Kidney glomerular epithelial cell (primary cell): ENCODE results near the gene MLLT10.
A peak's percentile ranks its signal among the peaks of the same experiment; 100 is the strongest.

ENCODE experiments used
- DNase-seq: peaks from one replicate; lab custom pipeline; 2025; lab: John Stamatoyannopoulos, UW

Gene MLLT10

DNA sequence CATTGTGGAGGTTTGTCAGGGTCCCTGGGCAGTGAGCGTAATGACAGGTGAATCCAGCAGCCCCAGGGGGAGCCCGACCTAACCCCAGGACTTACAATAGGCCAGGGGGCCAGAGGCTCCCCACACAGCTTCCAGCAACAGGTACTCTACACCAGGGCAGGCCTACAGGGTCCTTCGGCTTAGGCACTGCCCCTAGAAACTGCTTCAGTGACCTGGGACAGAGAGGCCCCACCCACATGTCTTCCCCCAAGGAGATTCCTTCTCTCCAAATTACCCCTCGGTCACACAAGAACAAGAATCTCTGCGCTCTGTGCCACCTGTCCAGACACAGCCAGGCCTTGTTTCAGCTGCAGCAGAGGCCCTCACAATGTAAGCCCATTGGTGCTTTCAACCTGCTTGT is 32.9 kb upstream of the MLLT10 start:
- no peak for DNase-seq

DNA sequence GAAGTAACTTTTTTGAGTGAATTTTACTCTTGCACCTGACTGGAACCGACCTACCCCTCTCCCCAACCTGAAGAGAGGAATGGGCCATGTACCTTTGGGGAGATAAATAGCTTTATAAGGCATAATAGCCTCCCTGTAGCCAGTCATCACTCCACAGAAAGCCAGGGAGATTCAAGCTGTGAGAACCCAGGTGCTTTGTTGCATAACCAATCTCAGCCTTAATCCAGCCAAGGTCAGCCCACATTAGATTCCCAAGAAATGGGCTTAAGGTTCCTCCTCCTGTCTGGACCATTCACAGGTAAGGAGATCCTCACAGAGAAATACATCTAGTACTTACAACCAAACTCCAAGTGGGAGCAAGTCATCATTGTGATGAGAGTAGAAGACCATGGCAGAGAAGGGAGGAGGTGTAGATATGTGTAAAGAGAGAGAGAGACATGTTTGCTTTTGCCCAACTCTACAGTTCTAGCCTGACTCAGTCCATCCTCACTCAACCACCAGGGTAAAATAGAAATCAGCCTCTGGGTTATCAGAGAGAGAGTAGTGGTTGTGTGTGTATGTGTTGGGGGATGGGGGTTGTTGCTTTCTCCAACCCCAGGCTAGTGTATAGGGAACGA is 32.2 kb upstream of the MLLT10 start:
- no peak for DNase-seq

DNA sequence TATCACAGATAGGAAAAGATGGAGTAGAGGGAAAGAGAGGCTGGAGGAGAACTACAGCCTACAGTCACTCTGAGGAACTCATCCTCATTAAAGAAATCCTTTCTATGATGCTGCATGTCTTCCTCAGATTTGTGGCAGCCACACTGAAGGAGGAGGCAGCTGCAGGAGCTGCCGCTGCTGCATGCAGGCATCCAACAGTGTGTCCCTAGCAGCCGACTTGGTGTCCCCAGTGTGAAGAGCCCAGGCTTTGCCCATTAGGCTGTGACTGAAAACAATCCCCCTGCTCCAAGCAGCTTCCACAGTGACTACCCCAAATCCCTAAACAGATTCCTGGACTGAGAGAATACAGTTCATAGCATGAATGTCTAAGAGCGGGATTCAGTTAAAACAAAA is 31.7 kb upstream of the MLLT10 start:
- DNase-seq, result no peak

- DNase-seq, result no peak
Measured at GRCh38 chr10:21503542-21503941, 30.5 kb upstream of the MLLT10 start.

GRCh38 chr10:21505711-21506278 is 28.2 kb upstream of the MLLT10 start:
- no peak for DNase-seq

DNA sequence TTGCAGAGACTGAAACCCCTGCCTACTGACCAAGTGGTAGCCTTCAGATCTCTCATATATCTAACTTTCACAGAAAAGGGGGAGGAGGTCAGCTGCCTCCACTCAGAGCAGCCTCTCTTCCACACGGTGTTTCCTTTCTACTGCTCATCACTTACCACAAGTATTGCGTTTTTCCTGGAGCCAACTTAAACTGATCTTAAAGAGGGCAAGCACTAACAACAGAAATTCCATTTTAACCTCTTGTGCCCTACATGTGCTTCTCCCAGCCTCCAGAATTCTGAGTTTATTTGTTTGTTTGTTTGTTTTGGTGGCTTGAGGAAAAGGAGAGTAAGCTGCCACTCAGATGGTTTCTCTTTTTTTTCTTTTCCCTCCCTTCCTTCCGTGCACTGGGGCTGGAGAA is 27.7 kb upstream of the MLLT10 start:
- DNase-seq, result no peak

- no peak for DNase-seq
Measured at GRCh38 chr10:21507150-21507549, 26.9 kb upstream of the MLLT10 start.

- no peak for DNase-seq
Measured at GRCh38 chr10:21508706-21509331, 25.2 kb upstream of the MLLT10 start.

DNA sequence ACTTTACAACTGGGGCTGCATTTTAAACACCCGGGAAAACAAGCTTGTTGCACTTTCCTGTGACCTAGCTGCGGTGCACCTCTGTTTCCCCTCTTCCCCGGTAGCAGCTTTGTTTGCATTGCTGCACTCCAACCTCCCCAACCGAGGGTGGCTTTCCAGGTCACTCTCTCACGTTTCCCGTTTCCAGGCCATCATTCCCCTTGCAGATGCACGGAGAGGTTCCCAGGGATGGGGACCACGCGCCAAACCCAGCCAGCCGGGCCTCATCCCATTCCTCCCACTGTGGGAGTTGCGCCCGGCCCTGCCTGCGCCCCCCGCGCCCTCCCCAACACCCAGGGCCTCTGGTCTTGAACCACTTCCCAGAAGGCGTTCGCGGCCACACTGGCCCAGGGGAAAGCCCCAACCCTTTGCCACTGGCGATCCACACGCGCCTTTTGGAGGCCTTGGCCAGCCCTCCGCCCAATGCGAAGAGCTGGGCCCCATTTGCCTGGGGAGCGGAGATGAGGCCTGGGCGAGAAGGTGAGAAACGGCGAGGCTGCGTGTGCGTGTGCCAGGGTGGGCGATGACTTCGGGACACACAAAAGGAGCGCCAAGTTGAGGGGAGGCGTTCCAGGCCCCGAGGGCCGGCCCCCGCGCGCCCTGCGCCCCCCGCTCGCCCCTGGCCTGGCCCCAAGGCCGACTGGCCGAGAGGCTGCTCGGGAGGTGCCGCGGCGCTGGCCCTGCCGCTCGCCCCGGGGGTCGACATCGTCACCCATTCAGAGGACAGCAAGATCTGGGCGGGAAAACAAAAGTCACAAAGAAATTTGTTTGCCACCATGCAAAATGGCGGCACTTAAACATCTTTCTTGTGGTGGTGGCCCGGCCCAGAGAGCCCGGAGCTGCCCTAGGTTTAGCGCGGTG is 24.4 kb upstream of the MLLT10 start:
- no peak for DNase-seq

DNA sequence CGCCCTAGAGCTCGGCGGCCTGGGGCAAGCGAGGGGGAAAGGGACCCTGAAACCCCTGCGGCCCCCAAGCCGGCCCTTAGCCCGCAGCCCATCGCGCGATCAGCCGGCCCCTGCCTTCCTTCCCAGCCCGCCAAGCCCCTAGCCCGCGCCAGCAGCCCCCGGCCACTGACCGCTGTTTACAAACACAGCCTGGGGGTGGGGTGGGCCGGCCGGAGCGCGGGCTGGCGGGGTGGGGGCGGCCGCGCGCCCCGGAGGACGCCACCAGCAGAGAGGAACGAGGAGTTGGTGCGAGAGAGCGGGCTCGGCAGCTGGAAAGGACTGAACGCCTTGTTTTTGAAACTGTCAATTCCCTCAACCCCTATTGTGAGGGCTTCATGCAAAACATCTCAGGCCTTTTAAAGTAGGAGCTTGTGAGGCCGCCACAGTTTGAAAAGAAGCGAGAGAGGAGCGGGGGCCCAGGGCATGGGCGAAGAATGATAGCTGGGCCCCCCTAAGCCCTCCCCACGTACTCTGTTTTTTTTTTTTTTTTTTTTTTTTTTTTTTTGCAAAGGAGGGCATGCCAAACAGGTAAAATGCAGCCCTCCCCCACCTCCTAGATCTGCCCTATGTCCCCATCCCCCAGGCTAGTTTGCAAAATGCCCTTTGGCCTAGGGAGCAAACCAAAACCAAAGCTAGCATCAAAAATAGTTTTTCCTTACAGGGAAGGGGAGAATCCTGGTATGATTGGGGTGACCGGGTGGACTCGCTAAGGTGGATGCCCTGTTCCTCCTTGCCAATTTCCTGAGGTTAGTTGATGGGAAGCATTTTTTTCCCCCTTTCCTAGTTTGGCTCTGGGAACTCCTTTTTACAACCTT is 23.6 kb upstream of the MLLT10 start:
- no peak for DNase-seq

DNA sequence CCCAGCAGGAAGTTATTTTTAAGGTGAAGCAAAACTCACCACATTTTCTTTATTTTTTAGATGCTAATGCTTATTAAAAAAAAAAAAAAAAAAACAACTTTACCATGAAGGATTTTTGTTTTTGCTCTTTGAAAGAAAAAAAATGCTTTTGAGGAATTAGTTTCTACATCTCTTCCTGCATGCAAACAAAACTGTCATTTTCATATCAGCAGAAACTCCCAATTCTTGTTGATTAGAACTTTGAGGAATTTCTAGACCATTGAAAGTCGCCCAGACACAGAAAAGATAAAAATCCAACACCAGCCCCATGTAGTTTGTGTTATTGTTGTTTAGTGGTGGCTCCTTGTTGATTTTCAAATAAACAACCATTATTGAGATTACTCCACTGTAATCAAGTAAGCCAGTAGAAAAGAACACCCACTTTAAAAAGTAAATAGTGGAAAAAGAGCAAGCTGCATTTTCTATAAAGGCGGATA is 22.9 kb upstream of the MLLT10 start:
- DNase-seq, result no peak

- DNase-seq, result no peak
Measured at GRCh38 chr10:21511946-21512572, 22.0 kb upstream of the MLLT10 start.

DNA sequence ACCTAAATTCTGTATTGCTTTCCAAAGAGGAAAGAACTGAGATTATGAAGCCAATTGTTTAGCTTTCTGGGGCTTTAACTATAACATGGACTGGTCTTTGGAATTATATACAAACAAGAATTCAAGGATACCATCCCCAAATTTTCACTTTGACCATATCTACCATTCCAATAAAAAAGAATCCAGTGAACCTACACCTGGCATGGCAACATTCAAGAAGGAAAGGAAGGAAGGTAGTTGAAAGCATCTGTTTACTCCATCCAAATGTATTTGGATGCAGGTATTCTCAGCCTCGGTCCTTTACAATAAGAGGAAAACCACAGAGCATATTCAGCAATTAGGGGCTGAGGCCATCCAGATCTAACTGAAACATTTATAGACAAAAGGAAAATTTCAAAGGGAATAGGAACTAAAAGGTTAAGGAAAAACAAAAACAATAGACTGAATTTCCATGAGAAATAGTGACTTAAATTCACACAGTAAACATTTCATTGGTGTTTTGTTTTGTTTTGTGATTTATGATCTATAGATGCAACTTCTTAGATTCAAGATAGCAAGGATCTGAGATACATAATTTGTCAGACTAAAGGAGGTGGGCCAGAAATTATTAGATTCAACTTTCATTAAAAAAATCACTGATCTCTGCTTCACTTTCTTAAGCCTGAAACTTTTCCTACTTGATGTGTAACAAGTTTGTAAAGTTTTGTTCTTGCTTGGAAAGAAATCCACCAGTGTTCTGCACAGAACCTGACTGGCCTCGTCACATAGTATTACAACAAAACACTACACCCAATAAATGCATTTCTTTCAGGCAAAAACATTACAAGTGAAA is 21.2 kb upstream of the MLLT10 start:
- DNase-seq, result no peak

DNA sequence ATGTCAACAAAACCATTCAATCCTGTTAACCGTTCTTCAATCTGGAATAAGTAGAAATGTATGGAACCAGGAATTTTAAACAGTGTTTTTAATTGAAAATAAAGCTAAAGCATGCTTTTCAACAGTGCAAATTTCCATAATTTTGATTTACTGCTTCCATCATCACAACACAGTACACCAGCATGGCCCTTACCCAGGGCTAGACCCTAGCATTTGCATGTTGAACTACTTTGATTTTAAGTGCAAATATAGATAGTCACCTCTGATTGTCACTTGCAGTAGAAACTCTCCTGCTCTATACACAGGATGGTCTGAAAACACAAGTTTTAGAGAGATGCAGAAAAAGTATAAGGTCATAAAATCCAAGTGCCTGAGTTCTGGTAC is 20.6 kb upstream of the MLLT10 start:
- no peak for DNase-seq

DNA sequence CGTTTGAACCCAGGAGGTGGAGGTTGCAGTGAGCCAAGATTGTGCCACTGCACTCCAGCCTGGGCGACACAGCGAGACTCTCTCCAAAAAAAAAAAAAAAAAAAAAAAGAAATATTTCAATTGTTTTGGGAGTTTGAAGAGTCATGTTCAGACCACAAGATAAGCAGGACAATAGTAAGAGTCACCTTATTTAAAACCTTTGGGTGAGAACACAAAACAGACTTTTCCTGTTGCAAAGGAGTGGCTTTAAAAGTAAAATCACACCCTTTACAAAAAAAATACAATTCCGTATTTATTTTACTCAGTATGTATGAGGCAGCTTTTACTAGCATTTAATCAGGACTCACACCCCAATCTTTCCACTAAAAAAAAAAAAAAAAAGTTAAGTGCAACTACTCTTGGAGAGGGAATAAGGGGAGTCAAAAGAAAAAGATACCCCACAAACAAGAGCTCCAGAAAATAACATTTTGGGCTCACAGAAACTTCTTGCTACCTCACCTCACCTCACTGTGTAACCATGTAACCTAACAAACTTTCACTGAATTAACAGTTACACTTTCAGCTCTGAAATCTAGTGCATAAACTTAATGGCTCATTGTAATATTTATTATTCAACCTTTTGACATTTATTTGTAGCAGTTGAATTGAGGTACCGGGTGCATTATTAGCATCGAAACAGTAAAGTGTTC is 19.8 kb upstream of the MLLT10 start:
- no peak for DNase-seq

- DNase-seq, result no peak
Measured at GRCh38 chr10:21514818-21515351, 19.1 kb upstream of the MLLT10 start.

GRCh38 chr10:21515361-21516241 is 18.4 kb upstream of the MLLT10 start:
- peak; percentile 50 for DNase-seq
